HG02759 (cell line): ENCODE measurements around the gene HAUS5.
A peak's percentile ranks its signal among the peaks of the same experiment; 100 is the strongest.
"Not testable (repeated sequence)": the region's sequence is repeated elsewhere in the genome, so short reads cannot be mapped to it uniquely, and the experiment has no call there.

ENCODE experiments used
- ATAC-seq: cut with Tn5 transposase; IDR thresholded peaks from one replicate; pipeline ENCODE4 v1.9.1; 2021; ENCODE audit warnings: mild to moderate bottlenecking, moderate library complexity; ENCODE audit not compliant: unreplicated experiment

Gene HAUS5

DNA sequence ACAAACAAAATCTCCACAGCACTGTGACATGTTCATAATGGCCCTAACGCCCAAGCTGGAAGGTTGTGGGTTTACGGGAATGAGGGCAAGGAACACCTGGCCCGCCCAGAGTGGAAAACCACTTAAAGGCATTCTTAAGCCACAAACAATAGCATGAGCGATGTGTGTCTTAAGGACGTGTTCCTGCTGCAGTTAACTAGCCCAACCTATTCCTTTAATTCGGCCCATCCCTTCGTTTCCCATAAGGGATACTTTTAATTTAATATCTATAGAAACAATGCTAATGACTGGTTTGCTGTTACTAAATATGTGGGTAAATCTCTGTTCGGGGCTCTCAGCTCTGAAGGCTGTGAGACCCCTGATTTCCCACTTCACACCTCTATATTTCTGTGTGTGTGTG is 5.4 kb upstream of the HAUS5 start:
- ATAC-seq: not testable (repeated sequence)

DNA sequence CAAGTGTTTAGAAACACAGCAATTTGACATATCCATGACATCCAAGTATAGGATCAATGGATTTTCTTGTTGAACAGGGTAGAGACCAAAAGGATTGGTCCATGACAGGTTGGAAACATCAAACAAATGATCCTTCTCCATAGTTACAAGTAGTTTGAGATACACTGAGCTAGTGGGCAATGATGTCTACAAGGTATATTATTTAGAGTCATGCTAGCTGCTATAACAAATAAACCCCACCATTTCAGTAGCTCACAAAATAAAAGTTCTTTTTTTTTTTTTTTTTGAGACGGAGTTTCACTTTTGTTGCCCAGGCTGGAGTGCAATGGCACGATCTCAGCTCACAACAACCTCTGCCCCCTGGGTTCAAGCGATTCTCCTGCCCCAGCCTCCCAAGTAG is 4.9 kb upstream of the HAUS5 start:
- no peak for ATAC-seq

- no peak for ATAC-seq
These were observed 4.3 kb upstream of the HAUS5 start for GRCh38 chr19:35608251-35608650.

DNA sequence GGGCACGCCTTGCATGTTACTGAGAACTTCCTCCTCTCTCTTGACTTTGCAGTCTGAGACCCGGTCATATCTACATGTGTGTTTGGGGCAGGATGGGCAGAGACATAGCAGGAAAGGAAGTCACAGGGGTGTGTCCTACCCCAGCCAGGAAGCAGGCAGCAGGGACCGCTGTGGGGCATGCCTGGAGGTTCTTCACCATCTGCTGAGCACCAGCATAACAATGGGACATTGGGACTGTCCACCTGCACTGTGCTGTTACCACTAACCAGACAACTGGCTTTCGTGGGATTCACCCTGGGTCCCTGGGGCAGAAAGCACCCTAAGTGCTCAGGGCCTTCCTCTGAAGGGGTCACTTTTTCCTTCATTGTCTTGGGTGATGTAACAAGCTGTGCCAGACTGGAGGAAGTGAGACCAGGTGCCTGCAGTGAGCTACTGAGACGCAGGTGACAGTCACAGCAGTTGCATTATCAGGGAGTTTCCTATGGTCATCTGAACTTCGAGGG is 2.6 kb upstream of the HAUS5 start:
- ATAC-seq: no peak

DNA sequence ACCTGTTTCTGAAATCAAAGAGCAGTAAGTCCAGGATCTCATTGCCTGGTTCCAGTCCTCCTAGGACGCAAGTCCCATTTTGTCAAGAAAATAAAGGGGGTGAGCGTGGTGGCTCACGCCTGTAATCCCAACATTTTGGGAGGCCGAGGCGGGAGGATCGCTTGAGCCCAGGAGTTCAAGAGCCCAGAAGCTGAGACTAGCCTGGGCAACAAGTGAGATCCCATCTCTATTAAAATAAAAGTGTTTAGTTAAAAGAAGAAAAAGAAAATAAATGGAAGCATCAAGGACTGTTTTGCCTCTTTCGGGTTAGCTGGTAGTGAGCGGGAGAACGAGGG is 344 bp upstream of the HAUS5 start:
- no peak for ATAC-seq

DNA sequence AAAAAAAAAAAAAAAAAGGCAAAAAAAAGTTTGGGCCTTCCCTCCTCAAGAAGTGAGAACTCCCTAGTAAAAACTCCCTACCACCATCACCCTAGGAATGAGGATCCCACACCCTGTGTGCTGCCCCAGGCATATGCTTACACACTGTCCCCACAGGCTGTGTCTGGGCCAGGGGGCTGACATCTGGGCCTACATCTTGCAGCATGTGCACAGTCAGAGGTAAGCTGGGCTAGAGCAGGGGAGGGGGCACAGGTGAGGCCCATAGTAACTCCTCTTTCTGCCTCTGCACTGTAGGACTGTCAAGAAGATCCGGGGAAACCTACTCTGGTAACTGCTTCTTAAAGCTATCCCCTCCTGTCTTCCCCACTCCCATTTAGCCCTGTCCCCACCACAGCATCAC is 1.0 kb downstream of the HAUS5 start:
- no peak for ATAC-seq

DNA sequence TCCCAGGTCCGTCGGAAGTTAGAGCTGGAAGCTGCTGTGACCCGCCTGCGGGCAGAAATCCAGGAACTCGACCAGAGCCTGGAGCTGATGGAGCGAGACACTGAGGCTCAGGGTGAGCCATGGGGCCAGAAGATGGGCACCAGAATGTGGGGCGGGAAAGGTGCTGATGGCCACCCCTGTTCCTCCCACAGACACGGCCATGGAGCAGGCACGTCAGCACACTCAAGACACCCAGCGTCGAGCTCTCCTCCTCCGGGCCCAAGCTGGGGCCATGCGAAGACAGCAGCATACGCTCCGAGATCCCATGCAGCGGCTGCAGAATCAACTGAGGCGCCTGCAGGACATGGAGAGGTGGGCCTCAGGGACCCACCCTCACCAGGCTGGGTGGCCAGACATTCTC is 2.5 kb downstream of the HAUS5 start:
- ATAC-seq: no peak

DNA sequence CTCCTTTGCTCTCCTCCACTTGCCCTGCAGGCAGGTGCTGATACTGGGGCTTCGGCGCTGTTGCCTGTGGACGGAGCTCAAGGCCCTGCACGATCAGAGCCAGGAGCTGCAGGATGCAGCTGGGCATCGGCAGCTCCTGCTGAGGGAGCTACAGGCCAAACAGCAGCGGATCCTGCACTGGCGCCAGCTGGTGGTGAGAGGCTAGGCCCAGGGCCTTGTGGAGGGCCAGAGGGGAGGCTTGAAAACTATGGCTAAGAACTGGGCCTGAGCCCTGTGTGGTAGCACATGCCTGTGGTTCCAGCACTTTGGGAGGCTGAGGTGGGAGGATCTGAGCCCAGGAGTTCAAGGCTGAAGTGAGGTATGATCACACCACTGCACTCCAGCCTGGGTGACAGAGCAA is 6.3 kb downstream of the HAUS5 start:
- ATAC-seq: no peak

DNA sequence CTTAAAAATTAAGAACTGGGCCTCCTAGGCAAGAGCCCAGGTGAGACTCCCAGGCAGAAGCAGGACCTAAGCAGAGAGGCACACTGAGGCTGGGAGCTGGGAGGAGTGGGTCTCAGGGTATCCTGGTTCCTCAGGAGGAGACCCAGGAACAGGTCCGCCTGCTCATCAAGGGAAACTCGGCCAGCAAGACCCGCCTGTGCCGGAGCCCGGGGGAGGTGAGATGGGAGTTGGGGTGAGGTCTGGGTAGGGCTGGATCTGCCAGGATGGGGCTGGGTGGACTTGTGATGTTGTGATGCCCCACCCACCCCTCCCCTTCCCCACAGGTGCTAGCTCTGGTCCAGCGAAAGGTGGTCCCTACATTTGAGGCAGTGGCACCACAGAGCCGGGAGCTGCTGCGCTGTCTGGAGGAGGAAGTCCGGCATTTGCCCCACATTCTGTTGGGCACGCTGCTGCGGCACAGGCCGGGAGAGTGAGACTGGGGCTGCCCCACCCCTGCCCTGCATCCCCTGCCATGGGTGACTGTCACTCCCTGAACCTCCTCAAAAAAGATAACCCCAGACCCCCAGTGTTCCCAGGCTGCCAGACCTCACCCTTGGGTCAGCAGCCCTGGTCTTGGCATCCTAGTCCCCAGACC is 6.9 kb downstream of the HAUS5 start:
- ATAC-seq: no peak

DNA sequence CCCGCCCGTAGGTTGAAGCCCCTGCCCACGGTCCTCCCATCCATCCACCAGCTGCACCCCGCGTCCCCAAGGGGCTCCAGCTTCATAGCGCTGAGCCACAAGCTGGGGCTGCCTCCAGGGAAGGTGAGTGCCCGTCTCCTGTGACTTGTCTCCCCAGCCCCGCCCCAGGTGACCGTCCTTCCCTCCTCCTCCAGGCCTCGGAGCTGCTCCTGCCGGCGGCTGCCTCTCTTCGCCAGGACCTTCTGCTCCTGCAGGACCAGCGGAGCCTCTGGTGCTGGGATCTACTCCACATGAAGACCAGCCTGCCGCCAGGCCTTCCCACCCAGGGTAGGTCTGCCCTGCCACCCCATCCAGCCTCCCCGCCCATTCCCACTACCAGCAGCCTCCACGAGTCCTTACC is 7.5 kb downstream of the HAUS5 start:
- ATAC-seq: no peak

DNA sequence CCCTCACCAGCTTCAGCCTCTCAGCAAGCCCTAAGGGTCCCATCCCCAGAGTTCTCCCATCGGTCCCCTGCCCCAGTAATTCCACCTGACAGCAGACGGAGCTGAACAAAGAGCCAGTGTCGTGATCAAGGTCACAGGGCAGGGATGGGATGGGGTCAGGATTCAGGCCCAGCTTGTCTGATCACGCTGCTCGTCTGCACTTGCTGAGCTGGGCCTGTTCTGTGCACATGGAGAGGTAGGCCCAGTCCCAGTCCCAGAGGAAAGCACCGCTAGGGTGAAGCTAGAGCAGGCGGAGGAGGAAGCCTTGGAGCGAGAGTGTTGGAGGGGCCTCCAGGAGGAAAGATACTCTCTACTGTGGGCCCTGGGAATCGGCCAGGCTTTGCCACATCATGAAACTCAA is 9.2 kb downstream of the HAUS5 start:
- no peak for ATAC-seq

- ATAC-seq: no peak
These were observed 10.2 kb downstream of the HAUS5 start for GRCh38 chr19:35622750-35623149.

DNA sequence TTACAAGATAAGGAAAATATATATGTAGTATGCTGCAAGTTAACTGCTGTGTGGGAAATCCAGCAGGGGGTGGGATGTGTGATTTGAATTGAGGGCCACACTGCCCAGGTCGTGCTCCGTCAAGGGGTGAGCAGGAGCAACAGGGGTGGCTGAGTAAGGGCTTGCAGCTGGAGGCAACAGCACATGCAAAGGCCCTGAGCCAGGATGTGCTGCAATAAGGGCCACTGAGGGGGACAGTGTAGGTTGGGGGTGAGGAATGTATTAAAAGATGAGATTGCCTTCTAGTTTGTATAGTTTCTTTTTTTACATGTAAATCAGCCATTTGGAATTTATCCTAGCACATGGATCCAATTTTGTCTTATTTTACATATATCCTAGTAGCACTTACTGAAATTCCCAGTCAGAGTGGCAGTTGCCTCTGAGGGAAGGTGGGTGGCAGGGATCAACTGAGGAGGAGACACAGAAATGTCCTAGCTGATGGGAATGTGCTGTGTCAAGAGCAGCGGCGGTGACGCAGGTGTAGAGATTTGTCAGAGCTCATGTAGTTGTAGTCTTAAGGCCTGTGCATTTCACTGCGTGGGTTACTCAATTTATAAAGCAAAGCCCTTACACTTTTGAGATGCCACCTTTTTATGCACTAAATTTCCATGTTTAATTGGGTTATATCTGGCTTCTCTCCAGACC is 10.9 kb downstream of the HAUS5 start:
- ATAC-seq: no peak

- ATAC-seq: no peak
These were observed 15.7 kb downstream of the HAUS5 start for GRCh38 chr19:35628264-35628564.

GRCh38 chr19:35628565-35629331 is 16.2 kb downstream of the HAUS5 start, which contains the start of gene RBM42:
Gene RBM42, plus strand, starts transcription at chr19:35629036. Its CDS starts 118 bp downstream, at chr19:35629154.
- peak; percentile 96 for ATAC-seq

GRCh38 chr19:35629332-35629633 is 16.7 kb downstream of the HAUS5 start:
- ATAC-seq: peak; percentile 15

GRCh38 chr19:35633727-35634440 is 21.3 kb downstream of the HAUS5 start:
- no peak for ATAC-seq

GRCh38 chr19:35636651-35637050 is 24.1 kb downstream of the HAUS5 start:
- ATAC-seq: no peak

- no peak for ATAC-seq
These were observed 24.6 kb downstream of the HAUS5 start for GRCh38 chr19:35637165-35637564.

- no peak for ATAC-seq
These were observed 26.7 kb downstream of the HAUS5 start for GRCh38 chr19:35639321-35639639.

- ATAC-seq: no peak
These were observed 27.3 kb downstream of the HAUS5 start for GRCh38 chr19:35639863-35640262.
